G401.6 (cell line): Measurements from ENCODE around the gene USP50.
"Not testable (repeated sequence)": the region's sequence is repeated elsewhere in the genome, so short reads cannot be mapped to it uniquely, and the experiment has no call there.

Experiments
- FAIRE-seq: peaks from 2 replicates; lab custom pipeline; 2012; peaks lifted over from hg19 to GRCh38; lab: Jason Lieb, UNC

The USP50 gene

DNA sequence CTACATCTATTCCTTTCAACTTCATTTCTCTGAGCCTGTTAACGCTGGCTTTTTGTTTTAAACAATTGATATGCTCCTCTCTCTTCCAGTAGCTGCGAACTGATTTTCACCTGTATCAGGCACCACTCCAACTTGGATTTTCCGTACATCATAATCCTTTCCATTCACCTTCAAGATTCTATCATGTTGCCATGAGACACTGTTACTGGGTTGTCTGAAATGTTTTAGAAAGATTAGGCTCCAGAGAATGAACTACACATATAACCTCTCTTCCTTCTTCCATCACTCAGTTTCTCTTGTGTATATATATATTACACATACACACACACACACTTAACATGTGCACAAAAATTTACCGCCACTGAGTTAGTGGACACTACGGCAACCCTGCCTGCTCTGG lies at the start of gene USP50:
Gene USP50 (minus strand): TSS at position 101 of the 400 bp plus-strand sequence. CDS start 141 bp downstream, outside the sequence.
- FAIRE-seq, result no peak

DNA sequence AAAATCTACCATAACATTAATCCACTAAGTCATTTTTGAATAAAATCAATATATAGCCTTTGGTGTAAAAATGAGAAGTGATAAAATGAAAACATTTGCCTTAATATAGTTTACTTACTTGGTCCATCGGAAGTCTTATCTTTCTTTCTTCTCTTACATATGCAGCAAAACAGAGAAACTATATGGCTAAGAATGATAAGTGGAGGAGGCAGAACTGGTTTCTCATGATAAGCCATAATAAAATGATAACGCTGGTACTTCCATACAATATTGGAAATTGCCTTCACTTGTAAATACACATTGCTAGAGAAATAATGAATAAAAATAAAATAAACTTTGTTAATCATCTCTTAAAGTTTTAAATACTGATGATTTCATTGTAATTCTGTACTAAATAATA lies 47.8 kb upstream of the USP50 start:
- FAIRE-seq, result no peak

- no peak for FAIRE-seq
Observed at GRCh38 chr15:50593761-50594160, 47.3 kb upstream of the USP50 start.

DNA sequence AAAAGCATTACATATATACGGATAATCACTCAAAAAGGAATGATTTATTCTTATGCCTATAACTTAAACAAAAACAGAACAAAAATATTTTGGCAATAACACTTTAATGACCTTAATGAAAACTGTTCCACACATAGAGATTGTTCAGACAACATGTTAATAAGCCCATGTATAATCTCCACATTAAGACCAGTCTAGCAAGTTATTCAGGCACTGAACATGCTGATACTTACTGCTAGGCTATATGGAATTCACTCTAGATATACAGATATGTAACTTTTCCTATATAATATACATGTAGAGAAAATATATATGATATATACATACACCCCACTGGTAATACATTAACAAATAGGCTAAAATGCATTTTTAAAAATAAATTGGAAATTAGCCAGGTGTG lies 43.8 kb upstream of the USP50 start:
- no peak for FAIRE-seq

DNA sequence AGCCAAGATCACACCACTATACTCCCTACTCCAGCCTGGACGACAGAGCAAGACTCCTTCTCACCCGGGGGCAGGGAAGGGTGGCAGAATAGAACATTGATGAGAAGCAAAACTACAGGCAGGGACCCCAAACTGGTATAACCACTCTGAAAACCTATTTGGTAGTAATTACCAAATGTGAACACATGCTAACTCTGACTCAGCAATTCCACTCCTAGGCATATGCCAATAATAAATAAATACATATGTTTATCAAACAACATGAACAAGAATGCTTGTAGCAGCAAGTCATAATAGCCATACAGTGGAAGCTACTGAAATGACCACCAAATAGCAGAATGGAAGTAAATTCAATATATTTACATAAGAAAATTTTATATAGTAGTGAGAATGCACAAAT lies 31.0 kb upstream of the USP50 start:
- FAIRE-seq, result no peak

DNA sequence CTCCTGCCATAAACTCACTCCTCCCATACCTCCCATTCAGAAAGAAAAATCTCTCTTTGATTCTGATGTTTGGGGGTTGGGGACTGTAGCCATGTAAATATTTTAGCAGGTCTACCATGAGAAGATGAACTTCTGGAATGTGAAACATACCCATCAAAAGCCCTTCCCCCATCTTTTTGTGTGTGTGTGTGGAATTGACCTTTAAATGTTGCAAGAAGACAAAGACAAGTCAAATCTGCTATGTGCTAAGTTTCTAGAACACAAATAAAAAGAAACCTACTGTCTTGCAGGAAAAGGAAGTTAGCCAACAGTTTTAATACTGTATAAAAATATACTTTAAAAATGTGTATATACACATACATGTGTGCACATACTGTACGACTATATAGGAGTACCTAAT lies 29.7 kb upstream of the USP50 start:
- FAIRE-seq, result no peak

- not testable (repeated sequence) for FAIRE-seq
Observed at GRCh38 chr15:50573842-50574241, 27.4 kb upstream of the USP50 start.

GRCh38 chr15:50563756-50564155 lies 17.3 kb upstream of the USP50 start:
- no peak for FAIRE-seq

DNA sequence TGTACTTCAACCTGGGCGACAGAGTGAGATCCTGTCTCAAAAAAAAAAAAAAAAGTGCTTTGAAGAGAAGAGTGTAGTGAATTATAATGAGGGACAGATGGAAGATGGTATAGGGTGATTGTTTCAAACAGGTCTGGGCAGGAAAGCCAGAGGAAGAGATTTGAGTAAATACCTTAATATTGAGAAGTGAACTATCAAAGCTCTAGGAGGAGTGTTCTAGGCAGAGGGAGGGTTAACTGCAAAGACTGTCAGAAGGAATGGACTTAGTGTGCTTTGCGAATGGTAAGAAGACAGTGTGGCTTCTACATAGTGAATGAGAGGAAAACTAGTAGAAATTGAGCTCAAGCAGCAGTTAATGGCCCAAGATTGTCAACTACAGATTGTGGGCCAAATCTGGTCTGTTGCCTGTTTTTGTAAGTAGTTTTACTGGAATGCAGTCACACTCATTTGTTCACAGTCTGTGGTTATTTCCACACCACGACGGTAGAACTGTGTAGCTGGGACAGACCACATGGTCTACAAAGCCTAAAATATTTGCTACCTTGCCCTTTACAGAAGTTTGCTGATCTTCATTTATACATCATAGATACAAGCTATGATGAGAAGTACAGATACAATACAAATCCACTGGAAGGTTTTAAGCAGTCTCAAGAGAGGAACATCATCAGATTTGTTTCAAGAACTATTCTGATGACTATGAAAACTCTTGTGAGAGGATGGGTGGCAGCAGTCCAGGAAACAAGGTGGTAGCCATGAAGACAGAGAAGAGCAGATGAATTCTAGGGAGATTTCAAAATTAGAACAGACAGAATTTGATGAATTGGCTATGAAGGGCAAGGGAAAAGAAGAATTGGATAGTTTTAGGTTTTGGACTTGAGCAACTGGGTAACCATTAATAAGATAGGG lies 16.5 kb upstream of the USP50 start:
- FAIRE-seq, result no peak

GRCh38 chr15:50558012-50558411 lies 11.5 kb upstream of the USP50 start:
- no peak for FAIRE-seq

DNA sequence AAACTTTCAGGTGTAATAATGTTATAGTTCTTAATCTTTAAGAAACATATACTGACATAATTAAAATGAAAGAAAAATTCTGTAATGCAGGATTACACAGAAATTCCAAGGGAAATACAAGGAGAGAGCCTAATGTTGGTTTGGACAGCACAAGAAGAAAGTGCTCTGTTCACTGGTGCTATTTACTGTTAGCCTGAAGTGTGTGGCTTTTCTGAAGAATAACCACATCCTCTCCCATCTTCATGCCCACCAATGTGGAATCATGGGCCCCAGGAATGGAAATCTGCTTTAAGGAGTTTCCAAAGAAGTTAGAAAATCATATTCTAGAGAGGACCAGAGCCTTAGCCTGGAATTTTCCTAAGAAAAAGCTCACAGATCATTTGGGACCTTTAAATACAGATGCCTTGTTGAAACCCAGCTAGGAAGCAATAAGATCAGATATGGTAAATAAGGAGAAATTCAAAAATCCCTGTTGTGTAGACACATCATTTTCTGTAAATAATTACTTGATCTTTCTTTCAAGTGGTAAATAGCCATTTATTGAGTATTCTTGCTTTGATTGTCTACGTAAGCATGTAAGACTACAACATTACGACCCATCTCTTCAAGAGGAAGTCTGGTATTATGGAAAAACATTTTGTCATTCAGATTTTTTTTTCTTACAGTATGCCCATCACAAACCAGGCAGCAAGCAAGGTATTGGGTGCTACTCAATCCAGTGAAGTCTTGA lies 10.3 kb upstream of the USP50 start:
- FAIRE-seq, result no peak

DNA sequence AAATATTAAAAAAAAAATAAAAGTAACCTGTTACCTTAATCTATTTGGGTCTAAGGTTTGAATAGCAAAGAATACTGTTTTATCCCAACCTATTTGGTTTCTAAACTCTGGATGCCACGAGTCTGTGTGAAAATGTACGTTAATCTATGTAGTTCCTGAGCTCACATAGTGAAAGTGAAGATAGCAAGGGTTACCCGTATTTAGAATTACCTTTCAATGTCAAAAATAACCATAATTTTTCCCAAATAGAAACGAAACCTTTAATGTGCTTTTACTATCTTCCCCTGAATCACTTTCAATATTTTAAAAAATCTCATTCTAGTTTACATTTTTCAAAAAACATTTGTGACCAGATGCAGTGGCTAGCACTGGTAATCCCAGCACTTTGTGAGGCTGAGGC lies 5.8 kb upstream of the USP50 start:
- FAIRE-seq, result no peak

- FAIRE-seq, result no peak
Observed at GRCh38 chr15:50549326-50549725, 2.9 kb upstream of the USP50 start.

DNA sequence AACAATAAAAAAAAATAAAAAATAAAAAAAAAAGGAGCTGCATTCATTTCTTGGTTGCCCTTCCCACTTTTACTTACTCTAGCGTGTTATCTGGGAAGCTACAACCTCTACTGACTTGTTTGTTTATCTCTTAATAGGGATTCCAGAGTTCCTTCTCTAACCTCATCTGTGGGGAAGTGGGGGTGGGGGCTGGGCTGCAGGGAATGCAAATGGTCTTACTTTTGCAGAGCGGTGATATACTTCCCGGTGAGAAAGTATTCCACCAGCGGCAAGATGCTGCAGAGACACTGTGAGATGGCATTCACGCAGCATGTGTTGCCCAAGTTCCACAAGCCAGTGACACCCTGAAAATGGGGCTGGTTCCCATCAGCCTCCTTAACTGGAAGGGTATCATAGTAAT lies 2.1 kb downstream of the USP50 start:
- FAIRE-seq, result no peak

GRCh38 chr15:50543556-50543955 lies 2.9 kb downstream of the USP50 start:
- FAIRE-seq, result no peak

DNA sequence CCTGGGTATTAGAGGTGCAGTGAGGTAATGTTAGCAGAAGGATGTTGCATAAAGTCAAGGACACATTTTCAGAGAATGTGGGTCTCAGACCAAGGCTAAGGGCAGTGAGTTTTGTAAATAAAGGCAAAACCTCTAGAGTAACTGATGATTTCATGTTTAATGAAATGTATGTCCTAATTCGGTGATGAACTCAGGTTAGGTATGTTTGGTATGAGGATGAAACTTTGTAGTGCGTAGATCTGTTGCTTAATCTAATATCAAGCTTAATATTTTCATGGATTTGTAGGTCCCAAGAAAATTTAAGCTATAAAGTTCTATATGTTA lies 3.6 kb downstream of the USP50 start:
- FAIRE-seq, result no peak

DNA sequence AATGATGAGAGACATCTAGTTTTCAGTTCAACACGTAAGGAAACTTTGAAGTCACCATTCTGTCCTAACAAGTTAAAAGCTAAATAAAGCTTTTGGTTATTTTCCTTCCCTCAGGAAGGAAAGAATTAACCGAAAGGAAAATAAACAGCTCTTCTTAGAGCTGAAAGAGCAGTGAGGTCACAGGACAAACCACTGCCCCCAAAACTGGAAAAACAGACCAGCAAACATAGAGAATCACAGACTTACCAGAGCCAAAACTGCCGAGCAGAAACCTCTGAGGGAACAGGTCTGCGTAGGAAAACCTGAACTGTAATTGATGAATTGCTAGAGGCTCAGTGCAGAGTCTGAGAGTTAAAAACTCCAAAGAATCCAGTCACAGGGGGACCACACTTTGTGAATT lies 14.7 kb downstream of the USP50 start:
- no peak for FAIRE-seq

GRCh38 chr15:50531163-50531562 lies 15.3 kb downstream of the USP50 start:
- no peak for FAIRE-seq

- FAIRE-seq, result no peak
Observed at GRCh38 chr15:50523851-50524251, 22.6 kb downstream of the USP50 start.

DNA sequence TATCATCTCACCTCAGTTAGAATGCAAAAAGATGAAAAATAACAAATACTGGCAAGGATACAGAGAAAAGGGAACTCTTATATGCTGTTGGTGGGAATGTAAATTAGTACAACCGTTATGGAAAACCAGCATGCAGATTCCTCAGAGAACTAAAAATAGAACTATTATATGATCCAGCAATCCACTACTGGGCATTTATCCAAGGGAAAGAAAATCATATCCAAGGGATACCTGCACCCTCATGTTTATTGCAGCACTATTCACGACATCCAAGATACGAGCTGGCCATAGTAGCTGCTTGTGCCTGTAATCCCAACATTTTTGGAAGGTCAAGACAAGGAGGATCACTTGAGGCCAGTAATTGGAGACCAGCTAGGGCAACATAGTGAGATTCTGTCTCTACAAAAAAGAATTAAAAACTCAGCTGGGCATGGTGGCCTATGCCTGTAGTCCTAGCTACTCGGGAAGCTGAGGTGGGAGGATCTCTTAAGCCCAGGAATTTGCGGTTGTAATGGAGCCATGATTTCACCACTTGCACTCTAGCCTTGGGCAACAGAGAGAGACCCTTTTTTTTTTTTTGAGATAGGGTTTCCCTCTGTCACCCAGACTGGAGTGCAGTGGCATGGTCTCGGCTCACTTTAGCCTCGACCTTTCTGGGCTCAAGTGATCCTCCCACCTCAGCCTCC lies 26.6 kb downstream of the USP50 start:
- no peak for FAIRE-seq

GRCh38 chr15:50513001-50513400 lies 33.5 kb downstream of the USP50 start:
- peak; percentile 19 for FAIRE-seq

DNA sequence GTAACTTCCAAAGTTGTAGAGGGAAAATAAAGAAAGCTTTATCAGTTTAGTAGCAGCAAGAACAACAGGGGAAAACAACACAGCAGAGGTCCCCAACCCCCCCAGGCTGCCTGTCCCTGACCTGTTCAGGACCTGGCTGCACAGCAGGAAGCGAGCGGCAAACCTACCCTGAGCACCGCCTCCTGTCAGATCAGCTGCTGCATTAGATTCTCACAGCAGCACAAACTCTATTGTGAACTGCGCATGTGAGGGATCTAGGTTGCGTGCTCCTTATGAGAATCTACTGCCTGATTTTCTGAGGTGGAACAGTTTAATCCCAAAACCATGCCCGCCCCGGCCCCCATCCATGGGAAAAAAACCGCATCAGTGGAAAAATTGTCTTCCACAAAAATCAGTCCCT lies 40.3 kb downstream of the USP50 start:
- FAIRE-seq, result no peak

DNA sequence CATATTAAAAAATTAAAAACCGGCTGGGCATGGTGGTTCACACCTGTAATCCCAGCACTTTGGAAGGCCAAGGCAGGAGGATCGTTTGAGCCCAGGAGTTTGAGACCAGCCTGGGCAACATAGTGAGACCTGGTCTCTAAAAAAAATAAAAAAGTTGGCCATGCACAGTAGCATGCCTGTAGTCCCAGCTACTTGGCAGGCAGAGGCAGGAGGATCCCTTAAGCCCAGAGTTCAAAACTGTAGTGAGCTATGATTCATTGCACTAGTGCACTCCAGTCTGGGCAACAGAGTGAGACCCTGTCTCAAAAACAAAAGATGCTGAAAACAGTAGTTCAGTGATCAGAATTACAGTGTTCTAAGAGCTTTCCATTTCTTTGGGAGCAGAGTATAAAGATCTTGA lies 40.8 kb downstream of the USP50 start:
- FAIRE-seq, result not testable (repeated sequence)
